Measurements from ENCODE around the gene PLD1.

DNA sequence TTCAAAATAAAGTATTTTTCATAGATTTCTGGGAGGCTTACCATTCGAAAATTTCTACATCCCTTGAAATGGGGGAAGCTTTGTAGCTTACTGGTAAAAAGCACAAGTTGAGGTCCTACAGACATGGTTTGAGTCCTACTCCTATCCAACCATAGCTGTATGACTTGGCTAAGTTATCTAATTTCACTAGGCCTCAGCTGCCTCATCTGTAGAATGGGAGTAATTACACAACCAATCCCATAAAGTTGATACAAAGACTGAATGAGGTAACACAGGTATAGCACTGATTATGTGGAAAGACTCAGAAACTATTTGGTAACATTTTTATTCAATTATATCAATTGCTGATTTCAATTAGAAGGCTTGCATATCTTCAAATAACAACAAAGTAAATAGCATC lies 157.4 kb downstream of the PLD1 start:
- TF ChIP-seq GATA2 (IDR thresholded peaks at IDR 0.05; ENCODE audit: low read depth, low read length) (no peak), GATA3 (IDR thresholded peaks at IDR 0.05; ENCODE audit: low read depth, low read length) (no peak)
